Cerebellar cortex (tissue), 1 donor: ENCODE measurements around the gene RAI1.

ENCODE experiments used
- DNase-seq: peaks from one replicate; pipeline ENCODE4 v3.0.0-alpha.2; 2015; ENCODE audit warnings: low spot score

The RAI1 gene

GRCh38 chr17:17698371-17698770 lies 17.1 kb downstream of the RAI1 start:
- DNase-seq: no peak

GRCh38 chr17:17698869-17699351 lies 17.7 kb downstream of the RAI1 start:
- DNase-seq: no peak

- no peak for DNase-seq
These were observed 18.2 kb downstream of the RAI1 start for GRCh38 chr17:17699491-17699890.

GRCh38 chr17:17700251-17700969 lies 19.2 kb downstream of the RAI1 start:
- no peak for DNase-seq

- no peak for DNase-seq
These were observed 19.9 kb downstream of the RAI1 start for GRCh38 chr17:17701112-17701511.

- DNase-seq: no peak
These were observed 20.4 kb downstream of the RAI1 start for GRCh38 chr17:17701658-17702057.

GRCh38 chr17:17702449-17703139 lies 21.3 kb downstream of the RAI1 start:
- DNase-seq: no peak

GRCh38 chr17:17703140-17703919 lies 22.1 kb downstream of the RAI1 start:
- DNase-seq: no peak

- DNase-seq: no peak
These were observed 23.7 kb downstream of the RAI1 start for GRCh38 chr17:17704931-17705330.

GRCh38 chr17:17706140-17707060 lies 25.1 kb downstream of the RAI1 start:
- DNase-seq: no peak

GRCh38 chr17:17708295-17708694 lies 27.0 kb downstream of the RAI1 start:
- no peak for DNase-seq

GRCh38 chr17:17708816-17709215 lies 27.6 kb downstream of the RAI1 start:
- no peak for DNase-seq

- DNase-seq: no peak
These were observed 28.6 kb downstream of the RAI1 start for GRCh38 chr17:17709815-17710321.

GRCh38 chr17:17710355-17710727 lies 29.1 kb downstream of the RAI1 start:
- no peak for DNase-seq

GRCh38 chr17:17710728-17711541 lies 29.7 kb downstream of the RAI1 start:
- peak; percentile 79 for DNase-seq

GRCh38 chr17:17711641-17712162 lies 30.4 kb downstream of the RAI1 start:
- DNase-seq: no peak

GRCh38 chr17:17712268-17712924 lies 31.1 kb downstream of the RAI1 start:
- DNase-seq: no peak

GRCh38 chr17:17713839-17714238 lies 32.6 kb downstream of the RAI1 start:
- DNase-seq: peak; percentile 60

GRCh38 chr17:17714261-17714866 lies 33.1 kb downstream of the RAI1 start:
- DNase-seq: no peak
